GM23338 (cell line): ENCODE data around the gene CALR3. TPM values are rescaled to one million over a fixed set of nuclear protein-coding genes. Genes with fewer than 3 reads are reported as not detected.

ENCODE experiments used
- CREB1 ChIP-seq: fragments of 250-450 bp; sonication (Bioruptor Pico); IDR thresholded peaks from 2 replicates; pipeline ENCODE4 v1.5.0; 2020; ENCODE audit warnings: low read depth, mild to moderate bottlenecking, moderate library complexity
- CTCF ChIP-seq, 2 experiments: fragments of 200-600 bp in 1 of 2; sonication (generic) in 1 of 2; conservative IDR thresholded peaks; 2 replicates each; pipeline versions ENCODE4 v1.5.1 to v1.6.1; 2016 to 2017; ENCODE audit warnings: antibody characterized with exemption in 2 of 2, low read depth in 2 of 2, mild to moderate bottlenecking in 2 of 2, moderate library complexity in 1 of 2
- ETS1 ChIP-seq: IDR thresholded peaks from 2 replicates; pipeline ENCODE4 v1.6.1; 2016; ENCODE audit warnings: antibody characterized with exemption
- EZH2 ChIP-seq: fragments of 200-600 bp; sonication (generic); IDR thresholded peaks from one replicate; pipeline ENCODE4 v1.8.0; 2017; ENCODE audit warnings: antibody characterized with exemption, mild to moderate bottlenecking, low read depth; ENCODE audit not compliant: unreplicated experiment
- EZH2phosphoT487 ChIP-seq: fragments of 200-600 bp; sonication (generic); IDR thresholded peaks from one replicate; pipeline ENCODE4 v1.8.1; 2018; ENCODE audit warnings: antibody characterized with exemption; ENCODE audit not compliant: unreplicated experiment
- NANOG ChIP-seq: IDR thresholded peaks from 2 replicates; pipeline ENCODE4 v1.6.1; 2016; ENCODE audit warnings: antibody characterized with exemption, borderline replicate concordance
- STAT1 ChIP-seq: IDR thresholded peaks from one replicate; pipeline ENCODE4 v1.6.1; 2016; ENCODE audit warnings: antibody characterized with exemption; ENCODE audit not compliant: unreplicated experiment
- polyA plus RNA-seq: library from polyadenylated mRNA; unstranded; fragments of >200 nt; fragmentation: Nextera tagmentation; extraction: Ambion mirVana; gene quantifications from 2 replicates; pipeline ENCODE4 v1.2.1, GENCODE V29; 2016
- total RNA-seq: library from RNA; depleted of rRNA; stranded (reverse); fragments of >200 nt; shearing (Covaris generic); gene quantifications from 2 replicates; pipeline ENCODE4 v1.2.3, GENCODE V29; 2014
- TF ChIP-seq, protein P1 (sequence below): fragments of 250-450 bp; sonication (Bioruptor Pico); IDR thresholded peaks from 2 replicates; pipeline ENCODE4 v1.5.0; 2020; ENCODE audit warnings: mild to moderate bottlenecking, moderate library complexity

Gene CALR3
- total and polyA plus RNA-seq, 2 experiments from 2014 or later: 0.42 to 0.66 TPM

DNA sequence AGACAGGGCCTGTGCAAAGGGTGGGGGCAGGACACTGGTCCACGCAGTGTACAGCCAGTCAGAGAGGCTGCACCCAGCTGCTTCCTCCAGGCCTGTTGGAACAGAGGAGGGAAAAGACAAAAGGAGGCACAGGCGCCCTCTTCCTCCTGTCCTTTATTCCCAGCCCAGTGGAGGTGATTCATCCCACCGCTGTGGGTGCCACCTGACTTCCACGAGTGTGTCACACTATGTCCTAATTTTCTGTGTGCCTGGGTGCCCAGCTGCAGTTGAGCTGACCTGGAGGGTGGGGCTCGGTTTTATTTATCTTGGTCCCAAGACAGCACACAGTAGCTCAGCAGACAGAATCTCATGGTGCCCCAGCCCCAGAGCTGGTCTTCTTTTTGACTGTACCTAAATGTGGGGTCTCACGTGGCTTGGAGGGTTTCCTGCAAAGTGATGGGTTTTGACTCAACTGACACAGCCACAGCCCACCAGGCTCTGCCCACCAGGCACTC is 33.2 kb downstream of the CALR3 start (continued):
- TF ChIP-seq, protein P1, sequence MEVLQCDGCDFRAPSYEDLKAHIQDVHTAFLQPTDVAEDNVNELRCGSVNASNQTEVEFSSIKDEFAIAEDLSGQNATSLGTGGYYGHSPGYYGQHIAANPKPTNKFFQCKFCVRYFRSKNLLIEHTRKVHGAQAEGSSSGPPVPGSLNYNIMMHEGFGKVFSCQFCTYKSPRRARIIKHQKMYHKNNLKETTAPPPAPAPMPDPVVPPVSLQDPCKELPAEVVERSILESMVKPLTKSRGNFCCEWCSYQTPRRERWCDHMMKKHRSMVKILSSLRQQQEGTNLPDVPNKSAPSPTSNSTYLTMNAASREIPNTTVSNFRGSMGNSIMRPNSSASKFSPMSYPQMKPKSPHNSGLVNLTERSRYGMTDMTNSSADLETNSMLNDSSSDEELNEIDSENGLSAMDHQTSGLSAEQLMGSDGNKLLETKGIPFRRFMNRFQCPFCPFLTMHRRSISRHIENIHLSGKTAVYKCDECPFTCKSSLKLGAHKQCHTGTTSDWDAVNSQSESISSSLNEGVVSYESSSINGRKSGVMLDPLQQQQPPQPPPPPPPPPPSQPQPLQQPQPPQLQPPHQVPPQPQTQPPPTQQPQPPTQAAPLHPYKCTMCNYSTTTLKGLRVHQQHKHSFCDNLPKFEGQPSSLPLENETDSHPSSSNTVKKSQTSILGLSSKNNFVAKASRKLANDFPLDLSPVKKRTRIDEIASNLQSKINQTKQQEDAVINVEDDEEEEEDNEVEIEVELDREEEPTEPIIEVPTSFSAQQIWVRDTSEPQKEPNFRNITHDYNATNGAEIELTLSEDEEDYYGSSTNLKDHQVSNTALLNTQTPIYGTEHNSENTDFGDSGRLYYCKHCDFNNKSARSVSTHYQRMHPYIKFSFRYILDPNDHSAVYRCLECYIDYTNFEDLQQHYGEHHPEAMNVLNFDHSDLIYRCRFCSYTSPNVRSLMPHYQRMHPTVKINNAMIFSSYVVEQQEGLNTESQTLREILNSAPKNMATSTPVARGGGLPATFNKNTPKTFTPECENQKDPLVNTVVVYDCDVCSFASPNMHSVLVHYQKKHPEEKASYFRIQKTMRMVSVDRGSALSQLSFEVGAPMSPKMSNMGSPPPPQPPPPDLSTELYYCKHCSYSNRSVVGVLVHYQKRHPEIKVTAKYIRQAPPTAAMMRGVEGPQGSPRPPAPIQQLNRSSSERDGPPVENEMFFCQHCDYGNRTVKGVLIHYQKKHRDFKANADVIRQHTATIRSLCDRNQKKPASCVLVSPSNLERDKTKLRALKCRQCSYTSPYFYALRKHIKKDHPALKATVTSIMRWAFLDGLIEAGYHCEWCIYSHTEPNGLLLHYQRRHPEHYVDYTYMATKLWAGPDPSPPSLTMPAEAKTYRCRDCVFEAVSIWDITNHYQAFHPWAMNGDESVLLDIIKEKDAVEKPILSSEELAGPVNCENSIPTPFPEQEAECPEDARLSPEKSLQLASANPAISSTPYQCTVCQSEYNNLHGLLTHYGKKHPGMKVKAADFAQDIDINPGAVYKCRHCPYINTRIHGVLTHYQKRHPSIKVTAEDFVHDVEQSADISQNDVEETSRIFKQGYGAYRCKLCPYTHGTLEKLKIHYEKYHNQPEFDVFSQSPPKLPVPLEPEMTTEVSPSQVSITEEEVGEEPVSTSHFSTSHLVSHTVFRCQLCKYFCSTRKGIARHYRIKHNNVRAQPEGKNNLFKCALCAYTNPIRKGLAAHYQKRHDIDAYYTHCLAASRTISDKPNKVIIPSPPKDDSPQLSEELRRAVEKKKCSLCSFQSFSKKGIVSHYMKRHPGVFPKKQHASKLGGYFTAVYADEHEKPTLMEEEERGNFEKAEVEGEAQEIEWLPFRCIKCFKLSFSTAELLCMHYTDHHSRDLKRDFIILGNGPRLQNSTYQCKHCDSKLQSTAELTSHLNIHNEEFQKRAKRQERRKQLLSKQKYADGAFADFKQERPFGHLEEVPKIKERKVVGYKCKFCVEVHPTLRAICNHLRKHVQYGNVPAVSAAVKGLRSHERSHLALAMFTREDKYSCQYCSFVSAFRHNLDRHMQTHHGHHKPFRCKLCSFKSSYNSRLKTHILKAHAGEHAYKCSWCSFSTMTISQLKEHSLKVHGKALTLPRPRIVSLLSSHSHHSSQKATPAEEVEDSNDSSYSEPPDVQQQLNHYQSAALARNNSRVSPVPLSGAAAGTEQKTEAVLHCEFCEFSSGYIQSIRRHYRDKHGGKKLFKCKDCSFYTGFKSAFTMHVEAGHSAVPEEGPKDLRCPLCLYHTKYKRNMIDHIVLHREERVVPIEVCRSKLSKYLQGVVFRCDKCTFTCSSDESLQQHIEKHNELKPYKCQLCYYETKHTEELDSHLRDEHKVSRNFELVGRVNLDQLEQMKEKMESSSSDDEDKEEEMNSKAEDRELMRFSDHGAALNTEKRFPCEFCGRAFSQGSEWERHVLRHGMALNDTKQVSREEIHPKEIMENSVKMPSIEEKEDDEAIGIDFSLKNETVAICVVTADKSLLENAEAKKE (CRISPR knock-in tag): no peak
- TF ChIP-seq EZH2 (no peak), ETS1 (no peak), CREB1 (no peak), CTCF (conservative IDR thresholded peaks at IDR 0.05; ENCODE audit: low read depth in 2 of 2) (no peak), EZH2phosphoT487 (no peak), STAT1 (no peak), NANOG (no peak)
